HEK293T (cell line): ENCODE measurements around the gene SLC25A52.

Experiments used
- CTCF ChIA-PET: fragments of 350-600 bp; formaldehyde crosslinking; extraction: SDS; loops from one replicate; lab custom pipeline; 2021; ENCODE audit warnings: antibody characterized with exemption, inconsistent platforms; lab: Yijun Ruan, JAX
- POLR2A ChIA-PET: fragments of 350-600 bp; formaldehyde crosslinking; extraction: SDS; loops from one replicate; lab custom pipeline; 2020; ENCODE audit warnings: antibody characterized with exemption, inconsistent platforms; lab: Yijun Ruan, JAX
- DNase-seq: peaks from one replicate; pipeline ENCODE4 v3.0.0; 2012; ENCODE audit warnings: mixed read lengths; ENCODE audit errors: extremely low spot score
- ARNT ChIP-seq: fragments of 450-650 bp; IDR thresholded peaks from 2 replicates; pipeline ENCODE4 v1.6.1; 2017; ENCODE audit warnings: mild to moderate bottlenecking
- BHLHE40 ChIP-seq: fragments of 450-650 bp; IDR thresholded peaks from 2 replicates; pipeline ENCODE4 v1.6.1; 2016; ENCODE audit warnings: mild to moderate bottlenecking, moderate library complexity, borderline replicate concordance
- CTBP1 ChIP-seq: fragments of 450-650 bp; IDR thresholded peaks from 2 replicates; pipeline ENCODE4 v1.6.1; 2016; ENCODE audit warnings: borderline replicate concordance
- ELF4 ChIP-seq: fragments of 450-650 bp; IDR thresholded peaks from 2 replicates; pipeline ENCODE4 v1.6.1; 2017; ENCODE audit warnings: antibody characterized with exemption
- FOXK2 ChIP-seq: fragments of 450-650 bp; IDR thresholded peaks from 2 replicates; pipeline ENCODE4 v1.6.1; 2016; ENCODE audit warnings: mild to moderate bottlenecking
- FOXM1 ChIP-seq: fragments of 450-650 bp; IDR thresholded peaks from 2 replicates; pipeline ENCODE4 v1.6.1; 2017; ENCODE audit warnings: mild to moderate bottlenecking, borderline replicate concordance
- HDGF ChIP-seq: fragments of 450-650 bp; IDR thresholded peaks from 2 replicates; pipeline ENCODE4 v1.6.1; 2017; ENCODE audit warnings: antibody characterized with exemption, borderline replicate concordance
- L3MBTL2 ChIP-seq: fragments of 450-650 bp; conservative IDR thresholded peaks from 2 replicates; pipeline ENCODE4 v1.6.1; 2016; ENCODE audit warnings: mild to moderate bottlenecking
- SUZ12 ChIP-seq: fragments of 450-650 bp; IDR thresholded peaks from 2 replicates; pipeline ENCODE4 v1.6.1; 2016; ENCODE audit warnings: mild to moderate bottlenecking
- TARDBP ChIP-seq: fragments of 450-650 bp; IDR thresholded peaks from 2 replicates; pipeline ENCODE4 v1.6.1; 2016
- TF ChIP-seq, protein P1 (sequence below): fragments of 450-650 bp; IDR thresholded peaks from 2 replicates; pipeline ENCODE4 v1.6.1; 2016

The SLC25A52 gene

GRCh38 chr18:31711365-31712172, 49.1 kb downstream of the SLC25A52 start:
- no peak for DNase-seq
- ChIA-PET CTCF (interaction anchor here (1.5 kb wide), 1 partner anchor 148 kb away, joined by 5 read pairs; no protein-coding TSS in a partner anchor), POLR2A (no interaction called here)
- no peak for TF ChIP-seq TARDBP
- TF ChIP-seq SUZ12: no peak
- TF ChIP-seq ELF4: no peak

DNA sequence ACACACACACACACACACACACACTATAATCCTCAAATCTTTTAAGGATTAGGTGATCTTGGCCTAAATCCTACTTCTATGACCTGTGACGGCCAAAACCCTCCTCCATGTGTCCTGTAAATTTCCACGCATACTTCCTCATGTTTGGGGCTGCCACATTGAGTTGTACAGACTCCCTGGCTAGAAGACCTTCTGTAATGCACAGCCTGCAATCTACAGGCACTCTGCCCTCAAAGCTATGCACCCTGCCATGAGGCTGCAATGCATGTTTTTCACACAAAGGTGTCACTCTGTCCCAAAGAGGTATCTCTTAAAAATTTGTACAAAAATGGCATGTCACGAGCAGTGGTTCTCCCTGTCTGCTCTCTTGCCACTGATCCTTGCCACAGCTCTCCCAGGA, 49.9 kb downstream of the SLC25A52 start:
- DNase-seq: peak; percentile 60
- POLR2A ChIA-PET: no interaction called here
- CTCF ChIA-PET: interaction anchor here (1.5 kb wide), 1 partner anchor 147 kb away, joined by 5 read pairs; no protein-coding TSS in a partner anchor
- TF ChIP-seq ELF4 (no peak), FOXK2 (no peak), ARNT (no peak), HDGF (no peak), L3MBTL2 (peak; percentile 42; the same call in 1 of the 2 replicates), BHLHE40 (no peak), FOXM1 (no peak), CTBP1 (no peak)
- TF ChIP-seq, protein P1, sequence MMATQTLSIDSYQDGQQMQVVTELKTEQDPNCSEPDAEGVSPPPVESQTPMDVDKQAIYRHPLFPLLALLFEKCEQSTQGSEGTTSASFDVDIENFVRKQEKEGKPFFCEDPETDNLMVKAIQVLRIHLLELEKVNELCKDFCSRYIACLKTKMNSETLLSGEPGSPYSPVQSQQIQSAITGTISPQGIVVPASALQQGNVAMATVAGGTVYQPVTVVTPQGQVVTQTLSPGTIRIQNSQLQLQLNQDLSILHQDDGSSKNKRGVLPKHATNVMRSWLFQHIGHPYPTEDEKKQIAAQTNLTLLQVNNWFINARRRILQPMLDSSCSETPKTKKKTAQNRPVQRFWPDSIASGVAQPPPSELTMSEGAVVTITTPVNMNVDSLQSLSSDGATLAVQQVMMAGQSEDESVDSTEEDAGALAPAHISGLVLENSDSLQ: peak; percentile 28; the same call in 1 of the 2 replicates
